K562 (cell line): ENCODE data around the gene DGKE. TPM values are rescaled to one million over a fixed set of nuclear protein-coding genes. Genes with fewer than 3 reads are reported as not detected.
A peak's percentile ranks its signal among the peaks of the same experiment; 100 is the strongest.

Source experiments
- CBX1 ChIP-seq: sonication (generic); IDR thresholded peaks from 2 replicates; pipeline ENCODE4 v1.6.1; 2016; ENCODE audit warnings: antibody characterized with exemption, low read depth, mild to moderate bottlenecking
- HBP1 ChIP-seq: fragments of 450-650 bp; formaldehyde crosslinking; IDR thresholded peaks from 2 replicates; pipeline ENCODE4 v1.4.0; 2022; ENCODE audit warnings: missing genetic modification characterization
- IFI16 ChIP-seq: fragments of 250-450 bp; sonication (Bioruptor Pico); IDR thresholded peaks from 2 replicates; pipeline ENCODE4 v2.1.2; 2022; ENCODE audit warnings: mild to moderate bottlenecking, inconsistent platforms
- KDM2B ChIP-seq: fragments of 250-450 bp; sonication (Bioruptor Pico); IDR thresholded peaks from 2 replicates; pipeline ENCODE4 v1.8.0; 2021; ENCODE audit warnings: mild to moderate bottlenecking, moderate library complexity
- LEF1 ChIP-seq: fragments of 450-650 bp; IDR thresholded peaks from 2 replicates; pipeline ENCODE4 v1.6.1; 2016; ENCODE audit warnings: mild to moderate bottlenecking
- MECOM ChIP-seq: fragments of 250-450 bp; sonication (Bioruptor Pico); IDR thresholded peaks from 2 replicates; pipeline ENCODE4 v1.8.0; 2022; ENCODE audit warnings: inconsistent platforms
- PHF8 ChIP-seq: fragments of 200-600 bp; sonication (generic); IDR thresholded peaks from 2 replicates; pipeline ENCODE4 v1.6.1; 2012; ENCODE audit warnings: mixed run types, mild to moderate bottlenecking, inconsistent platforms, low read length, moderate library complexity, borderline replicate concordance
- RREB1 ChIP-seq: fragments of 250-450 bp; sonication (Bioruptor Pico); IDR thresholded peaks from 2 replicates; pipeline ENCODE4 v1.4.0; 2020
- SPI1 ChIP-seq: IDR thresholded peaks from 2 replicates; pipeline ENCODE4 v1.6.1; 2011; ENCODE audit warnings: low read depth, low read length, control low read depth, borderline replicate concordance
- ZBTB40 ChIP-seq, 2 experiments: fragments of 450-650 bp in 1 of 2; sonication (generic) in 1 of 2; formaldehyde crosslinking in 1 of 2; IDR thresholded peaks; 2 replicates each; pipeline versions ENCODE4 v1.7.1 to v1.9.0; 2016 to 2022; ENCODE audit warnings: inconsistent platforms in 1 of 2, mild to moderate bottlenecking in 1 of 2, missing genetic modification reagents in 1 of 2
- ZBTB7A ChIP-seq: IDR thresholded peaks from 2 replicates; pipeline ENCODE4 v1.6.1; 2011; ENCODE audit warnings: low read depth, mild to moderate bottlenecking, low read length, moderate library complexity, borderline replicate concordance; ENCODE audit not compliant: control insufficient read depth
- ZNF444 ChIP-seq: fragments of 250-450 bp; sonication (Bioruptor Pico); IDR thresholded peaks from 2 replicates; pipeline ENCODE4 v1.4.0; 2020; ENCODE audit warnings: mild to moderate bottlenecking, moderate library complexity
- polyA plus RNA-seq, 8 experiments: library from polyadenylated mRNA; depleted of rRNA in 4 of 8; stranded (reverse) in 5 of 8; unstranded in 3 of 8; fragments of >200 nt; fragmentation: Nextera tagmentation in 2 of 8; fragmentation: Illumina TruSeq in 1 of 8; extraction: Ambion mirVana in 2 of 8; extraction: Trizol in 1 of 8; gene quantifications; 2 replicates each; pipeline versions ENCODE4 v1.2.1 to v1.2.3, GENCODE V29; 2011 to 2014; ENCODE audit warnings: inconsistent platforms in 1 of 8, missing spikeins in 1 of 8
- total RNA-seq, 7 experiments: library from RNA; depleted of rRNA in 6 of 7; stranded (reverse); fragments of >200 nt in 6 of 7; fragmentation: Illumina TruSeq in 2 of 7; extraction: Trizol in 2 of 7; gene quantifications; 2 replicates each; pipeline versions ENCODE4 v1.2.1 to v1.2.3, GENCODE V29; 2011 to 2021; ENCODE audit warnings: low replicate concordance in 1 of 7

Gene DGKE
- total and polyA plus RNA-seq, 9 of the 15 experiments (the other 6 are each of a cell fraction or from before 2014, with no cell fraction given), result 1.3 to 9.9 (median 5.9) TPM

- TF ChIP-seq ZBTB40 (IDR thresholded peaks at IDR 0.05) (no peak), ZBTB40 (CRISPR knock-in tag; IDR thresholded peaks at IDR 0.05) (no peak), KDM2B (CRISPR knock-in tag) (no peak), IFI16 (CRISPR knock-in tag) (no peak), PHF8 (peak; percentile 19; the same call in 1 of the 2 replicates), RREB1 (CRISPR knock-in tag) (no peak), ZNF444 (CRISPR knock-in tag) (no peak), SPI1 (no peak), LEF1 (no peak), MECOM (no peak), ZBTB7A (no peak), CBX1 (no peak), HBP1 (CRISPR knock-in tag) (no peak)
These were observed 42.8 kb downstream of the DGKE start (continued) for GRCh38 chr17:56876766-56877179.
